Liver (tissue), 3 donors: ENCODE results near the gene ANO10.
A peak's percentile ranks its signal among the peaks of the same experiment; 100 is the strongest.

Experiments
- CTCF ChIP-seq: fragments of 150-350 bp; IDR thresholded peaks from 2 replicates; pipeline ENCODE4 v1.5.1; 2017; ENCODE audit warnings: improper control_type of control experiment, low read depth, low read length; ENCODE audit not compliant: missing input control
- EGR1 ChIP-seq, 2 donors: IDR thresholded peaks; 2 replicates each; pipeline ENCODE4 v1.6.1; 2016 to 2018; ENCODE audit warnings: antibody characterized with exemption in 2 of 2, low read depth in 2 of 2
- FOXA2 ChIP-seq: IDR thresholded peaks from 2 replicates; pipeline ENCODE4 v1.6.1; 2016; ENCODE audit warnings: antibody characterized with exemption
- GABPA ChIP-seq, 2 donors: IDR thresholded peaks in 1 of 2; conservative IDR thresholded peaks in 1 of 2; 2 replicates each; pipeline ENCODE4 v1.6.1; 2016; ENCODE audit warnings: antibody characterized with exemption in 2 of 2, mild to moderate bottlenecking in 1 of 2, moderate library complexity in 1 of 2
- TAF1 ChIP-seq: conservative IDR thresholded peaks from 2 replicates; pipeline ENCODE4 v1.6.1; 2016; ENCODE audit warnings: antibody characterized with exemption, mild to moderate bottlenecking
- YY1 ChIP-seq: IDR thresholded peaks from 2 replicates; pipeline ENCODE4 v1.6.1; 2016; ENCODE audit warnings: antibody characterized with exemption, mild to moderate bottlenecking
- TF ChIP-seq, protein P1 (sequence below): IDR thresholded peaks from 2 replicates; pipeline ENCODE4 v1.6.1; 2016; ENCODE audit warnings: antibody characterized with exemption, mild to moderate bottlenecking
- donor health status: healthy.
- donor health status: healthy.

GRCh38 chr3:43319794-43320193 lies 302.0 kb downstream of the ANO10 start:
- TF ChIP-seq CTCF (no peak), EGR1 (IDR thresholded peaks at IDR 0.05; ENCODE audit: low read depth in 2 of 2) (no peak), TAF1 (no peak), YY1 (no peak), FOXA2 (no peak), GABPA (IDR thresholded peaks at IDR 0.05 in 1 of 2, conservative IDR thresholded peaks at IDR 0.05 in 1 of 2) (no peak)
- TF ChIP-seq, protein P1, sequence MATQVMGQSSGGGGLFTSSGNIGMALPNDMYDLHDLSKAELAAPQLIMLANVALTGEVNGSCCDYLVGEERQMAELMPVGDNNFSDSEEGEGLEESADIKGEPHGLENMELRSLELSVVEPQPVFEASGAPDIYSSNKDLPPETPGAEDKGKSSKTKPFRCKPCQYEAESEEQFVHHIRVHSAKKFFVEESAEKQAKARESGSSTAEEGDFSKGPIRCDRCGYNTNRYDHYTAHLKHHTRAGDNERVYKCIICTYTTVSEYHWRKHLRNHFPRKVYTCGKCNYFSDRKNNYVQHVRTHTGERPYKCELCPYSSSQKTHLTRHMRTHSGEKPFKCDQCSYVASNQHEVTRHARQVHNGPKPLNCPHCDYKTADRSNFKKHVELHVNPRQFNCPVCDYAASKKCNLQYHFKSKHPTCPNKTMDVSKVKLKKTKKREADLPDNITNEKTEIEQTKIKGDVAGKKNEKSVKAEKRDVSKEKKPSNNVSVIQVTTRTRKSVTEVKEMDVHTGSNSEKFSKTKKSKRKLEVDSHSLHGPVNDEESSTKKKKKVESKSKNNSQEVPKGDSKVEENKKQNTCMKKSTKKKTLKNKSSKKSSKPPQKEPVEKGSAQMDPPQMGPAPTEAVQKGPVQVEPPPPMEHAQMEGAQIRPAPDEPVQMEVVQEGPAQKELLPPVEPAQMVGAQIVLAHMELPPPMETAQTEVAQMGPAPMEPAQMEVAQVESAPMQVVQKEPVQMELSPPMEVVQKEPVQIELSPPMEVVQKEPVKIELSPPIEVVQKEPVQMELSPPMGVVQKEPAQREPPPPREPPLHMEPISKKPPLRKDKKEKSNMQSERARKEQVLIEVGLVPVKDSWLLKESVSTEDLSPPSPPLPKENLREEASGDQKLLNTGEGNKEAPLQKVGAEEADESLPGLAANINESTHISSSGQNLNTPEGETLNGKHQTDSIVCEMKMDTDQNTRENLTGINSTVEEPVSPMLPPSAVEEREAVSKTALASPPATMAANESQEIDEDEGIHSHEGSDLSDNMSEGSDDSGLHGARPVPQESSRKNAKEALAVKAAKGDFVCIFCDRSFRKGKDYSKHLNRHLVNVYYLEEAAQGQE = peak; percentile 14
